ENCODE measurements around the gene DNM2.

GRCh38 chr19:10752237-10752912 is 34.5 kb downstream of the DNM2 start:
- TF ChIP-seq EED (IDR thresholded peaks at IDR 0.05; ENCODE audit: low read depth): no peak
- TF ChIP-seq RFX5 (IDR thresholded peaks at IDR 0.05; ENCODE audit: low read depth, low read length): no peak
- no peak for TF ChIP-seq CTCF (IDR thresholded peaks at IDR 0.05 in 2 of 3, conservative IDR thresholded peaks at IDR 0.05 in 1 of 3; ENCODE audit: control insufficient read depth in 2 of 3, extremely low read depth in 1 of 3, insufficient read depth in 1 of 3, low read depth in 3 of 3, low read length in 3 of 3)
- TF ChIP-seq SUPT20H (IDR thresholded peaks at IDR 0.05; ENCODE audit: borderline replicate concordance, control insufficient read depth, low read depth, low read length): no peak
- no peak for TF ChIP-seq JUNB (IDR thresholded peaks at IDR 0.05)
- TF ChIP-seq NKRF (conservative IDR thresholded peaks at IDR 0.05): no peak
- no peak for TF ChIP-seq MYC (IDR thresholded peaks at IDR 0.05; ENCODE audit: insufficient read depth, insufficient read length, insufficient replicate concordance, low read length, severe bottlenecking)
- TF ChIP-seq HCFC1 (IDR thresholded peaks at IDR 0.05; ENCODE audit: low read length): no peak
- TF ChIP-seq POLR2A (IDR thresholded peaks at IDR 0.05; ENCODE audit: low read depth, low read length): no peak
- TF ChIP-seq SMAD5 (IDR thresholded peaks at IDR 0.05; ENCODE audit: low read depth): no peak
- no peak for TF ChIP-seq USF2 (IDR thresholded peaks at IDR 0.05; ENCODE audit: borderline replicate concordance, low read depth, low read length)
